Bronchial epithelial cell (primary cell): ENCODE measurements around the gene CLIC3. TPM values are rescaled to one million over a fixed set of nuclear protein-coding genes. Genes with fewer than 3 reads are reported as not detected.
"Not testable (repeated sequence)": the region's sequence is repeated elsewhere in the genome, so short reads cannot be mapped to it uniquely, and the experiment has no call there.

ENCODE experiments used
- DNase-seq: peaks from one replicate; pipeline ENCODE4 v3.0.0-alpha.2; 2010; ENCODE audit warnings: low read depth
- FAIRE-seq: peaks from 2 replicates; lab custom pipeline; 2011; peaks lifted over from hg19 to GRCh38; lab: Jason Lieb, UNC
- H3K27me3 ChIP-seq: 2 replicates; pipeline ENCODE4 v1.5.1; 2011; ENCODE audit warnings: low read length; ENCODE audit not compliant: control insufficient read depth, insufficient read depth
- H3K36me3 ChIP-seq: 2 replicates; pipeline ENCODE4 v1.5.1; 2011; ENCODE audit warnings: low read length; ENCODE audit not compliant: control insufficient read depth, insufficient read depth
- H3K4me3 ChIP-seq: 2 replicates; pipeline ENCODE4 v1.5.1; 2011; ENCODE audit warnings: mild to moderate bottlenecking, low read depth, low read length, control low read depth
- total RNA-seq: library from RNA; depleted of rRNA; stranded (reverse); fragments of >200 nt; gene quantifications from 2 replicates; pipeline ENCODE4 v1.2.1, GENCODE V29; 2014
- TF ChIP-seq, protein P1 (sequence below): IDR thresholded peaks from 2 replicates; pipeline ENCODE4 v1.5.1; 2011; ENCODE audit warnings: mild to moderate bottlenecking, moderate library complexity, low read length, control low read depth, inconsistent platforms; ENCODE audit not compliant: insufficient read depth, severe bottlenecking

The CLIC3 gene
- total RNA-seq, 1 donor from 2014 or later: 2.1 TPM

- H3K27me3 ChIP-seq, H3K36me3 ChIP-seq, DNase-seq, FAIRE-seq, H3K4me3 ChIP-seq: not testable (repeated sequence)
- TF ChIP-seq, protein P1, sequence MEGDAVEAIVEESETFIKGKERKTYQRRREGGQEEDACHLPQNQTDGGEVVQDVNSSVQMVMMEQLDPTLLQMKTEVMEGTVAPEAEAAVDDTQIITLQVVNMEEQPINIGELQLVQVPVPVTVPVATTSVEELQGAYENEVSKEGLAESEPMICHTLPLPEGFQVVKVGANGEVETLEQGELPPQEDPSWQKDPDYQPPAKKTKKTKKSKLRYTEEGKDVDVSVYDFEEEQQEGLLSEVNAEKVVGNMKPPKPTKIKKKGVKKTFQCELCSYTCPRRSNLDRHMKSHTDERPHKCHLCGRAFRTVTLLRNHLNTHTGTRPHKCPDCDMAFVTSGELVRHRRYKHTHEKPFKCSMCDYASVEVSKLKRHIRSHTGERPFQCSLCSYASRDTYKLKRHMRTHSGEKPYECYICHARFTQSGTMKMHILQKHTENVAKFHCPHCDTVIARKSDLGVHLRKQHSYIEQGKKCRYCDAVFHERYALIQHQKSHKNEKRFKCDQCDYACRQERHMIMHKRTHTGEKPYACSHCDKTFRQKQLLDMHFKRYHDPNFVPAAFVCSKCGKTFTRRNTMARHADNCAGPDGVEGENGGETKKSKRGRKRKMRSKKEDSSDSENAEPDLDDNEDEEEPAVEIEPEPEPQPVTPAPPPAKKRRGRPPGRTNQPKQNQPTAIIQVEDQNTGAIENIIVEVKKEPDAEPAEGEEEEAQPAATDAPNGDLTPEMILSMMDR: peak; percentile 23
These were observed 7.9 kb upstream of the CLIC3 start for GRCh38 chr9:137004285-137004684.

GRCh38 chr9:137002646-137003041 lies 6.3 kb upstream of the CLIC3 start:
- no peaks in the 10 kb centered on the region for H3K36me3 ChIP-seq
- no peak overlapping the region for H3K4me3 ChIP-seq
- no peak for DNase-seq
- TF ChIP-seq, protein P1: no peak
- no peaks in the 10 kb centered on the region for H3K27me3 ChIP-seq
- no peak for FAIRE-seq

GRCh38 chr9:137001857-137002645 lies 5.7 kb upstream of the CLIC3 start:
- no peak for DNase-seq
- Histone ChIP-seq H3K36me3 (no peaks in the 10 kb centered on the region), H3K4me3 (no peak overlapping the region), H3K27me3 (no peaks in the 10 kb centered on the region)
- no peak for FAIRE-seq
- TF ChIP-seq, protein P1: no peak

- Histone ChIP-seq H3K27me3 (no peaks in the 10 kb centered on the region), H3K4me3 (no peak overlapping the region), H3K36me3 (no peaks in the 10 kb centered on the region)
- FAIRE-seq: no peak
- peak; percentile 43 for DNase-seq
- TF ChIP-seq, protein P1: no peak
These were observed 4.0 kb upstream of the CLIC3 start for GRCh38 chr9:137000177-137000930.

GRCh38 chr9:136997830-136998234 lies 1.5 kb upstream of the CLIC3 start:
- TF ChIP-seq, protein P1: no peak
- no peak for DNase-seq
- no peak overlapping the region for H3K4me3 ChIP-seq
- H3K27me3 ChIP-seq: no peaks in the 10 kb centered on the region
- no peak for FAIRE-seq
- H3K36me3 ChIP-seq: peaks cover 2% of the 10 kb centered on the region
